LHCN-M2 (cell line): Measurements from ENCODE around the gene PKP4. TPM values are rescaled to one million over a fixed set of nuclear protein-coding genes. Genes with fewer than 3 reads are reported as not detected.
"Not testable (repeated sequence)": the region's sequence is repeated elsewhere in the genome, so short reads cannot be mapped to it uniquely, and the experiment has no call there.

Source experiments
- DNase-seq: peaks from one replicate; pipeline ENCODE4 v3.0.0-alpha.2; 2012; ENCODE audit warnings: low read depth
- total RNA-seq: library from RNA; depleted of rRNA; stranded (reverse); fragments of >200 nt; gene quantifications from 2 replicates; pipeline ENCODE4 v1.2.3, GENCODE V29; 2014

Gene PKP4
- total RNA-seq, 1 experiment from 2014 or later, result 25.6 TPM

GRCh38 chr2:158676295-158676694 is 219.5 kb downstream of the PKP4 start:
- DNase-seq, result no peak

- no peak for DNase-seq
Measured at GRCh38 chr2:158676696-158677095, 219.9 kb downstream of the PKP4 start.

GRCh38 chr2:158677542-158677941 is 220.8 kb downstream of the PKP4 start:
- no peak for DNase-seq

GRCh38 chr2:158681816-158682215 is 225.1 kb downstream of the PKP4 start:
- DNase-seq, result no peak

GRCh38 chr2:158685646-158686045 is 228.9 kb downstream of the PKP4 start:
- DNase-seq, result no peak

GRCh38 chr2:158686210-158686691 is 229.5 kb downstream of the PKP4 start:
- peak; percentile 52 for DNase-seq

- DNase-seq, result no peak
Measured at GRCh38 chr2:158687315-158687714, 230.6 kb downstream of the PKP4 start.

- peak; percentile 96 for DNase-seq
Measured at GRCh38 chr2:158688721-158689120, 232.0 kb downstream of the PKP4 start.

- no peak for DNase-seq
Measured at GRCh38 chr2:158689391-158689790, 232.6 kb downstream of the PKP4 start.

- DNase-seq, result no peak
Measured at GRCh38 chr2:158690823-158691222, 234.1 kb downstream of the PKP4 start.

- no peak for DNase-seq
Measured at GRCh38 chr2:158691619-158692018, 234.9 kb downstream of the PKP4 start.

GRCh38 chr2:158692372-158693103 is 235.8 kb downstream of the PKP4 start:
- no peak for DNase-seq

GRCh38 chr2:158693476-158693875 is 236.7 kb downstream of the PKP4 start:
- no peak for DNase-seq

- no peak for DNase-seq
Measured at GRCh38 chr2:158695305-158695704, 238.6 kb downstream of the PKP4 start.

- not testable (repeated sequence) for DNase-seq
Measured at GRCh38 chr2:158695744-158696143, 239.0 kb downstream of the PKP4 start.

- DNase-seq, result no peak
Measured at GRCh38 chr2:158699323-158699722, 242.6 kb downstream of the PKP4 start.

- DNase-seq, result no peak
Measured at GRCh38 chr2:158701101-158701500, 244.3 kb downstream of the PKP4 start.

GRCh38 chr2:158702740-158703139 is 246.0 kb downstream of the PKP4 start:
- DNase-seq, result no peak

GRCh38 chr2:158704724-158705465 is 248.1 kb downstream of the PKP4 start:
- not testable (repeated sequence) for DNase-seq

GRCh38 chr2:158712791-158713522 is 256.2 kb downstream of the PKP4 start:
- no peak for DNase-seq

GRCh38 chr2:158713523-158714138 is 256.9 kb downstream of the PKP4 start:
- DNase-seq, result peak; percentile 30

- no peak for DNase-seq
Measured at GRCh38 chr2:158714420-158714819, 257.7 kb downstream of the PKP4 start.
